B cell (primary cell): Measurements from ENCODE around the gene TTK.

Source experiments
- CTCF ChIP-seq: fragments of 200-600 bp; IDR thresholded peaks from one replicate; pipeline ENCODE4 v1.8.0; 2022; ENCODE audit warnings: antibody characterized with exemption, mild to moderate bottlenecking
- EZH2 ChIP-seq: IDR thresholded peaks from 2 replicates; pipeline ENCODE4 v1.6.1; 2012; ENCODE audit warnings: borderline replicate concordance, low read depth, mild to moderate bottlenecking, moderate library complexity, low read length; ENCODE audit not compliant: insufficient read depth, poor library complexity, severe bottlenecking

DNA sequence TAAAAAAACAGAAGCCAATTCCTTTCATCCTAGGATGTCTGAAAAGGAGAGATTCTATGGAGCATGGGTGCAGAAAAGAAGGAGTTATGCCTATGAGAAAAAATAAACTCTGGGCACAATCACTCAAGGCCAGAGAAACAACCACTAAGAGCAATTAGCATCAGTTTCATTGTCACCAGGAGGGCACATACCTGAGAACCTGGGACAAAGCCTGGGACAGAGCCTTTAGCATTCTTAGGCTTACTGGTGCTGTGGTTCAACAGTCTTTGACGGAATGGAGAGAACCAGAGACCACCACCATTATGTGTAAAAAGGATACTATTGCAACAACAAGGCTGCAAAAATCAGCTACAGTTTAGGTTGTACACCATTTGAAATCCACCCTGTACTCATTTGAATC is 72.6 kb downstream of the TTK start:
- TF ChIP-seq CTCF (no peak), EZH2 (no peak)
